HG02678 (cell line): Measurements from ENCODE around the gene HESX1.

ENCODE experiments used
- ATAC-seq: cut with Tn5 transposase; IDR thresholded peaks from one replicate; pipeline ENCODE4 v1.9.1; 2021; ENCODE audit warnings: mild to moderate bottlenecking, moderate library complexity; ENCODE audit not compliant: unreplicated experiment

Gene HESX1

DNA sequence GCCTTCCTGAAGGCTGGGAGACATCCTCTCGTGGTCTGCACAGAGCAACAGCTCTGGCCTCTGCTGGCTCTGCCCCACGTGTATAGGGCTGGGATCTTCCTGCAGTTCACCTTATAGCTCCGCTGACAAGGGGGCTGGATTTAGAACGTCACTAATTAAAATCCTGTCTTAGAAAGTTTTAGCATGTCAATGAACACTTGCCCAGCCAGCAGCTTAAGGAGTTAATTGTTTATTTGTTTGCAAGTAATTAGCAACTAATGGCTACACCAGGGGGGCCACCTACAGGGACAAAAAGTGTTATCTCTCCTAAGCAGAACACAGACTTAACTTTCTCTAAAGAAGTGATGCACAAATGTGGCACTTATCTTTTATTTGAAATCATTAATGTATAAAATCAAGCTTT is at the start of gene HESX1:
TSS of gene HESX1 (minus strand) at position 84 of the 403 bp plus-strand sequence. CDS start at position 24, 60 bp downstream.
- no peak for ATAC-seq

DNA sequence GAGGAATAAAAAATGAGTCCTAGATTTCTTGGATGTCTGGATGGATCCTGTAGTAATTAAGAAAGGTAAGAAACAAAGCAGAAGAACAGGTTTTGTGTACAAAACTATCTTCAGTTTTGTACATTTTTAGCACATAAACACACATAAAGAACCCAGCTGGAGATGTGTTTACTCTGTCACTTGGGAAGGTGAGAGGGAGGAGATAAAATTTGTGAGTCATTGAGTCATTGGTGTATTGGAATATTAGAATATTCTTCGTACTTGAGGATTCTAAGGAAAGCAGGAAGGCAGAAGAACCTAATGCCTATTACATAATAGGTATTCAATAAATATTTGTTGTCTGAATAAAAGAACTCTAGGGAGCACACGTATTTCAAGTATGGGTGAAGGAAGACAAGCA is 45.2 kb upstream of the HESX1 start:
- ATAC-seq, result no peak

DNA sequence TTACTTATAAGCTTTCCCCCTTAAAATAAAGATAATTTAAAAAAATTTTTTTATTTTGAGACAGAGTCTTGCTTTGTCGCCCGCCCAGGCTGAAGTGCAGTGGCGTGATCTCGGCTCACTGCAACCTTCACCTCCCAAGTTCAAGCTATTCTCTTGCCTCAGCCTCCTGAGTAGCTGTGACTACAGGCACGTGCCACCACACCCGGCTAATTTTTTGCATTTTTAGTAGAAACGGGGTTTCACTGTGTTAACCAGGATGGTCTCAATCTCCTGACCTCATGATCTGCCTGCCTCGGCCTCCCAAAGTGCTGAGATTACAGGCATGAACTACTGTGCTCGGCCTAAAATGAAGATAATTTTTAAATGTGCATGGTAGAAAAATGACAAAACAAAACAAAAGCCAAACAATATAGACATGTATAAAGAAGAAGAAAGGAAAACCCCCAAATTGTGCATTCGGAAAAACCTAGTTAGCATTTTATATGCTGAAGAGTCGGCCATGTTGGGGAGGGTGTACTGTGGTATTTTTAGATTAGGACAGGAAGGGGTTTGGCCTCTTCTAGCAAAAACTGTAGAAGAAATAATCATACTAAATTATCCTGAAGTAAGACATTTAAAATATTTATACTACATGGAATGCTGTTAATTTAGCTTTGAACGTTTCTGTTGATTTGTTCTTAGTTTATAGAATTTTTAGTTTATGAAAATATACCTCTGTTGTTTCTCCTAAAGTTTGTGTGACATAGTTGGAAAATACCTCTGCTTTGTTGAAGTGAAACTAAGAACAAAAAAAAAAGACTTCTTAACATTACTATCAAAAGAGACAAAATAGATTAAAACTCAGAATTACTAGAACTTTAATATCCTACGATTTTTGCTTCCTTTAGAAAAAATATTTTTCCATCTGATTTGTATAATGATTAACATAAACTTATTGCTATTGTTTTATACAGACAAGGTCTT is 35.1 kb upstream of the HESX1 start:
- peak; percentile 69 for ATAC-seq

DNA sequence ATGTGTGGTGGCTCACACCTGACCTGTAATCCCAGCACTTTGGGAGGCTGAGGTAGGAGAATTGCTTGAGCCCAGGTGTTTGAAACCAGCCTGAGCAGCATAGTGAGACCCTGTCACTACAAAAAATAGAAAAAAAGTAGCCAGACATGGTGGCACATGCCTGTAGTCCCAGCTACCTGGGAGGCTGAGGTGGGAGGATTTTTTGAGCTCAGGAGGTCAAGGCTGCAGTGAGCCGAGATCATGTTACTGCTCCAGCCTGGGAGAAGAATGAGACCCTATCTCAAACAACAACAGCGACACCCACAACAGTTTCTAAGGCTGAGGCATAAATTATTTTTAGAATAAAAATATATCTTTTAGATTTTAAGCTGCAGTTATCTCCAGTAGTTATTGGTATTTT is 34.0 kb upstream of the HESX1 start:
- ATAC-seq, result no peak

DNA sequence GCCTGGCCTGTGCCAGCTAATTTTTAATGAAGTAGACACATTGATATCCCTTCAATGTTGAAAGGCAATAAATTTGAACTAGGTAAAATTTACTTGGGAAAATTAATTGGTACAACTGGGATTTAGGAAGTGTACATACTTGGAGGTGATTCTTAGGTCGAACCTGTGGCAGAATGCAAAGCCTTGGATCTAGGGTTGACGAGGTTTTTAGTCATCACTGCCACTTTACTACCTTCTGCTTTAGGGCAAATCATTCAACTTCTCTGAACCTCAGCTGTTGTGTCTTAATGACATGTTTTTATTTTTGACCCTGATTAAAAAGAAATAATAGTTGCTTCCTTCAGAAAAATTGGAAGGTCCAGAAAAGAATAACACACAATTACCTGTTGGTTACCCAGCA is 30.2 kb upstream of the HESX1 start:
- ATAC-seq, result no peak

DNA sequence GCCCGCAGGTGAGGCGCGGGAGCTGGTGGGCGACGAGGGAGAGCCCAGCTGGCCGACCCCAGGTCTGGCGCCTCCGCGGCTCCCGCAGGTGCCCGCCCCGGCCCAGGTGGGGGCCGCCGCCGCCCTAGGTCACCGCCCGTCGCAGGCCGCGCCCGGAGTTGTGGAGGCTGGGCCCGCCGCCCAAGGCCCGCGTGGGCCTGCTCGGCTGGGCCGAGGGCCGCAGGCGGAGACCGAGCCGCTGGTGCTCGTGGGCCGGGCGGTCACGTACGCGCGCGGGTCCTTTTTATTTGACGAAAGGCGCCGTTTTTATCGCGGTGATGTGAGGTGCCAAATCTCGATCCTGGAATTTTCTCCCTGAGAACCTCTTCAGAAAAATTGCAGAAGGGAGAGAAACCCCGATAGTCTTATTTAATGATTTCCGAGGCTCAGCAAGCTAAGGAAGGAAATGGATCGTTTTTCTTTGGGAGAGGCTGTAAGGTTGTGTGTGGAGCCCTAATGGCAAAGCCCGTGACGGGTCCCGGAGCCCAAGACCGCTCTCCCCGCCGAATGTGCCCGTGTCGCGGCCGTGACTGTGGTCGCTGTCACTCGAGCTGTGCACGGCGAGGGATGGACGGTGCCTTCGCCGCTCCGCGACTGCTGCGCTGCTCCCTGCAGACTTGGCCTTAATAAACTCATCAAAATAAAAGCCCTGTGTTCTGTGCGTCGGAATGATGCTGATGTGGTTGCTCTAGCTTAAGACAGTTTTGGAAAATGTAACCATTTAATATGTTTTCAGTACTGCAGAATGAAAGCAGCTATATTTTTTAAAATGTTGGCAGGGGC is 28.4 kb upstream of the HESX1 start:
- ATAC-seq, result peak; percentile 42

DNA sequence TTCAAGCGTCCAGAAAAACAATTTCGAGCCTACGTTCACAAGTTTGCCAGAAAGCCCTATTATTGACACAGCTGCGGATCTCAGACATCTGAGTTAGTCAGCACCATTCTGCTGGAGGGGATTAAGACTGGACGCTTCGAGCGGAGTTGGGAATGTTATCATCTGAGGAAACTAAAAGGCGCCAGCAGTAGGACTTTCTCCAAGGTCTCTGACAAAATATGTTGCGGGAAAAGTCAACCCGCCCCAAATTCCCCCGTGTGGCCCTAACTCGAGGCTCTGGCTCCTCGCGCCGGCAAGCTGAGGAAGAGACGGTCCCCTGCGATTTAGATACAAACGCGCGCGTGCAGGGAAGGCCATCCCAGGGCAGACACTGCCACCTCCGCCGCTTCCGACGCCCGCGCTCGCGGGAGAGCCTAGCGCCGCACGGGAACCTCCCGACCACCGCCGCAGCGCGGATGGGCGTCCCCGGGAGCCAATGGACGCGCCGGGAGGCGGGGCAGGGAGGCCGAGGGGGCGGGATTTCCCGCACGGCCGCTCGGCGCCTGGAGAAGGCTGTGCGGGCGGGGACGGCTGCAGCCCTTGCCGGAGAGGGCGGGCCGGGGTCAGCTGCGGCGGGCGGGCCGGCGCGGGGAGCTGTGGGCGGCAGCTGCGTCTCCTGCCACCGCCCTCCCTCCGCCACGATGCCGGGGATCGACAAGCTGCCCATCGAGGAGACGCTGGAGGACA is 27.6 kb upstream of the HESX1 start, which contains the start of gene APPL1:
TSS of gene APPL1 (plus strand) at position 526 of the 726 bp plus-strand sequence. CDS start at position 681, 155 bp downstream.
- peak; percentile 92 for ATAC-seq

DNA sequence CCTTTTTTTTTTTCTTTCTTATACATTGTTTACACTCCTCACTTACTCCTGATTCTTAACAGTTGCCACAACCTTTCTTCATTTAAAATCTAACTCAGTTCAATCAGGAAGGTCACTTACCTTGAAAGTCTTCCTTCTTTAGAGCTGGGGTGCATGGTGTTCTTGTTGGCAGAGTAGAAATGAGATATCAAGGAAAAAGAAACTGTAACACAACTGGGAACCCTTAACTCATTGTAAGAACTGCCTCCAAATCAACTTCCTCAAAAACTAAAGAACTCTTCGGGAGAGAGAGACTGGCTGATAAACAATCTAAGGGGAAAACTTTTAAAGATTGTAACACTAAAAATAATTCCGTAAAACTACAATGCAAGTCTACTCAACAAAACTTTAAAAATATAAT is 26.4 kb upstream of the HESX1 start:
- no peak for ATAC-seq

DNA sequence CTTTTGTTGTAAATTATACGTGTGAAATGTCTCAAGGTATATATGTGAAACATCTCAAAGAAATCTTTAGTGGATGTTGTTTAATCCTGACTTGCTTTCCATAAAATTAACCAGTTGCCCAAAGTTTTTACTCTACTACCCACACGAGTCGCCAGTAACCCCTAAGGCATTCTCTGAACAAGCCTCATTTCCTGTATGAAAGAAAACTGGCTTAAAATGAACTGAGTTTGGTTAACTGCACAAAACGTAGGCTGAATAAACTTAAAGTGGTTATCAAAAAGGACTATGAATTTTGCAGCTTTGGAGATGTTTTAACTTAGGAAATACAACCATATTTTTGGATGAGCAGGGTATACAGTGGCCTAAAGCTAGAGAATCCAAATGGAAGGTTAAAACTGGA is 25.1 kb upstream of the HESX1 start:
- ATAC-seq, result no peak

DNA sequence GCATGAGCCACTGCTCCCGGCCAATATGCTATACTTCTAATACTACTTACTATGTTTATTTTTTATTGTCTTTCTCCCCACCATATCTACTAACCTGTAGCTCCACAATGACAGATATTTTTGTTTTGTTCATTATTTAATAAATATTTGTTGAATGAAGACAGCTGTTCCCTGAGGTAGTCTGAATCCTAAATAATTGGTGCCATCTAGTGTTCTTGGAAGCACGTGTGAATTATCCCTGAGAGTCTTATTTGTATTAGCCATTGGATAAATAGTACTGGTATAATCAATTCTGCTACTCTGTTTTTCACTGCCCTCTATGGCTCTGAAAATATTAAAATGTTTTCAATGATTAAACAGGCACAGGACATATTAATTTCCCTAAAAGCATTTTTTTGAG is 22.1 kb upstream of the HESX1 start:
- ATAC-seq, result no peak

DNA sequence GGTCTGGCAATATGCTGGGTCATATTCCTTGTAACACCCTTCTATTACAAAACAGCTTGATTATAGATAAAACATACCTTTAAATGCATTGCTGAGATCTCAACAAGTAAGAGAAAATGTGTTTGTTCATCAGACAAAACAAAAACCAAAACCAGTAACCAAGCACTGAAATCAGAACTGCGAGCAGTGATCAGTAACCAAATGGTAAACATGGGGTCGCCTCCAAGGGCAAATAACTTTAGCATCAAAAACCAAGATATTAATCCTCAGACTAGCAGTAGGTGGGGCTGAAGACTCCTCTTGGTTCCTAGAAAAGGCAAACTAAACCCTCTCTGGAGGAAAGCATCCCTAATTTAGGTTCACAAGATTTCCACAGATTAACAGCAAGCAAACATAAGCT is 6.6 kb upstream of the HESX1 start:
- no peak for ATAC-seq

DNA sequence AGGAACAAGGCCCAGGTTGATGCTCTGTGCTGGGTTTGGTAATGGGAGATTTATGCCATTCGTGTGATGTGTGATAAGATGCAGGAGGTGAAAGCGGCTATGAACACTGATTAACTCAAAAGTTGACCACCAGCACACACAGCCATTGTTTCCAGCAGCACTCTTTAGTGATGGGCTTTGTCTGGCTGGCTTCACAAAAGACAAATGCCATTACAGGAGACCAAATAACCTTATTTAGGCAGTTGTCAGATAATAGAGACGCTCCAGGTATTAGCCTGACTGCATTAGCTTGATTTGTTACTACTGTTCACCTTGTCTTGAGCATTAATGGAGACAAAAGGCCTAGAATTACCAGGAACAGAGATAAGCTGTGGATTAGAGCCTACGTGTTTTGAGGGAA is 5.1 kb downstream of the HESX1 start:
- no peak for ATAC-seq

DNA sequence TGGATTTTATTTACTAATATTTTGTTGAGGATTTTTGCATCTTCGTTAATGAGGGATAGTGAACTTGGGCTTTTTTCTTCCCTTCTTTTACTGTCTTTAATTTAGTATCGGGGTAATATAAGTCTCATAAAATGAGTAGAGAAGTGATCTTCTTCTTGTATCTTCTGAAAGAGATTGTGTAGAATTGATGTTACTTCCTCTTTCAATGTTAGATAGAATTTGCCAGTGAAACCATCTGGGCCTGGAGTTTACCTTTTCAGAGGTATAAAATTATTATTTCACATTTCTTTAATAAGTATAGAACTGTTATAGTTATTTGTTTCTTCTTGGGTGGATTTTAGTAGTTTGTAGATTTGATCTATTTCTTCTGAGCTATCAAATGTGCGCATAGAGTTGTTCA is 7.8 kb downstream of the HESX1 start:
- no peak for ATAC-seq

DNA sequence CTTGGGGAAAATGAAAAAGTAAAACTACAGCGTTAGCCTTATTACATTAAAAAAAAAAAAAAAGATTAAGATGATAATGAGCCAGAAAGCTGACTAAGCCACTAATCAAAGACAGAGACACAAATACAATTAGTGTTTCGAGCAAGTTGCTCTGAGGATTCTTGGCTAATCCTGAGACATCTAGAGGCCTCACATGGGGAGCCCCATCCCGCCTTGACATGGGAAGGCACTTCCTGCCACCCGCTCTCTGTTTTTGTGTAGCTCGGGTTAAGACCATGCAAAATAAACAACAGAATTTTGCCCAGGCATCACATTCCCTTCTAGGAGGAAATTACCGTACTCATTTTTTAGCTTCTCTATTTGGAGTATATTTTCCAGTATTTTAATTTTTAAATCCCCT is 15.3 kb downstream of the HESX1 start:
- ATAC-seq, result no peak

DNA sequence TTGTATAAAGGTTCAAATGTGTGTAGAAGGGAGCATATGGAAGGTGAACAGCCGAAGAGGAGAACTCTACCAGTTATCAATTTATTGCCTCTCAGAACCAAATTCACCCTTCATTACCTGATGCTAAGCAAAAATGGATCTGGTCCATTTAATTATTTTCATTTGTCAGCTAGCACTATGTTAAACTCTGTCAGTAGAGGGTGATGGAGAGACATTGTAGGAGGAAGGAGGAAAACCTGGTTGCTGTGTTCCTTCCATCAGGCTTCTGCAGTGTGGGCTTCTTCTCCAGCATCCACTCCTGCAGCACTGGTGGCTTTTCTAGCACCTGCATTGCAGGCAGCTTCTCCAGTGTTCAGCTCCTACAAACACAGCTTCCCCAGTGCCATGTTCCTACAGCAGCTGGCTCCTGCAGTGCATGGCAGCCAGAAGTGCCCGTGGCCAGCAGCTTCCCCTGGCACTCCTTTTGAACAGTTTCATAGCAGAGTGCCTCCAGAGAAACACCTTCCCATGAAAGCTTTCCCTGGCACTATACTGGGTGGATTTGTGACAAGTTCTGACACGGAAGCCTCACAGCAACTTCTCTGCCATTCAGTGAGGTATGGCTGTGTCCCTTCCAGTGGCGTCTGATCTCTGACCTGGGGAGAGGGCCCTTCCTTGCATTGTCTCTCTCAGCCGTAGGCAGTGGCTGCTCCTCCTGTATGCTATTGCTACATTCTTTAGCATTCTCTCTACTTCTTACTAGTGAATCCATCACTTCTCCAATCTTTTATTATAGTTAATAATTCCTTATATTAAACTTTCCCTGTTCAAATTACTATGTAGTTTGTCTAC is 20.0 kb downstream of the HESX1 start:
- ATAC-seq, result no peak

DNA sequence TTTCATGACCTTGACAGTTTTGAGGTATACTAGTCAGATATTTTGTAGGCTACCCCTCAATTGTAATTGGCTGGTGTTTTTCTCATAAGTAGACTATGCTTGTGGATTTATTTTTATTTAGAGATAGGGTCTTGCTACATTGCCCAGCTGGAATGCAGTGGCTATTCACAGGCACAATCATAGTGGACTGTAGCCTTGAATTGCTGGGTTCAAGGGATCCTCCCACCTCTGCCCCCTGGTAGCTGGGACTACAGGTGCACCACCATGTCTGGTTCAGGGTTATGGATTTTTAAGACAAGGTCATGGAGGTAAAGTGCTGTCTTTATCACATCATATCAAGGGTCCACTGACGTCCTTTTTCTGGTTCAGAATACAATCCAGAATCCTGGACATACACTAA is 23.7 kb downstream of the HESX1 start:
- ATAC-seq, result no peak

DNA sequence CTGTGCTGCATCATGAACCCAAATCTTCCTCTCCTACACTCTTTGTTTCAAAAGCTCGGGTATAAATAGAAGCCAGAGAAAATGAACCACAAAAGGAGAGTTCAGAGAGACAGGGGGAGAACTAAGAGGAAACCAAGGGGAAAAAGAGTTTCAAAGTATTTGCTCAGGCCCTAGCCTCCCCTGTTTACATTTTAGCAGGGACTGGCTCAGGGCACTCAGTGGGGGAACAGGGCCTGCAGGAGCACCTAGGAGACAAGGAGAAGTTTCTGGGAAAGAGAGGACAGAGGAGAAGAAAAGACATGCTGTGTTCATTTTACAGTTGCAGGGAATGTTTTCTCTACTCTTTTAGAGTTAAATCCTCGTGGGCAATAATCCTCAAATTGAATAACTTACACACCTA is 26.1 kb downstream of the HESX1 start:
- ATAC-seq, result no peak

DNA sequence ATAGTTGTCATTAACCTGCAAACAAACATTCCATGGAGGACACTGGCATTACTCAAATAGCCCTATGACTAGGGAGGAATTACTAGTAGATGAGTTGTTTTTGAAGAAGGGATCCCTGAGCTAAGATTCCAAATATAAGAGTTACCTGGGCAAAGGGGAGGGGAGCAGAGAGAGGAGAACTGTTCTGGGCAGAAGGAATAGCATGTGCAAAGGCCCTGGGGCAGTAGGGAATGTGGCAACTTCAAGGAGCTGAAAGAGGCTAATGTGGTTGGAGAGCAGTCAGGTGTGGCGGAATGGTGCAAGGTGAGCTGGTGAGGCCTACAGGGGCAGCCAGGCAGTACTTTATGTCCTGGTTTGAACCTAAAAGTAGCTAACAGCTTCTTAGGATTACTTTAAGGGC is 28.8 kb downstream of the HESX1 start:
- ATAC-seq, result no peak

DNA sequence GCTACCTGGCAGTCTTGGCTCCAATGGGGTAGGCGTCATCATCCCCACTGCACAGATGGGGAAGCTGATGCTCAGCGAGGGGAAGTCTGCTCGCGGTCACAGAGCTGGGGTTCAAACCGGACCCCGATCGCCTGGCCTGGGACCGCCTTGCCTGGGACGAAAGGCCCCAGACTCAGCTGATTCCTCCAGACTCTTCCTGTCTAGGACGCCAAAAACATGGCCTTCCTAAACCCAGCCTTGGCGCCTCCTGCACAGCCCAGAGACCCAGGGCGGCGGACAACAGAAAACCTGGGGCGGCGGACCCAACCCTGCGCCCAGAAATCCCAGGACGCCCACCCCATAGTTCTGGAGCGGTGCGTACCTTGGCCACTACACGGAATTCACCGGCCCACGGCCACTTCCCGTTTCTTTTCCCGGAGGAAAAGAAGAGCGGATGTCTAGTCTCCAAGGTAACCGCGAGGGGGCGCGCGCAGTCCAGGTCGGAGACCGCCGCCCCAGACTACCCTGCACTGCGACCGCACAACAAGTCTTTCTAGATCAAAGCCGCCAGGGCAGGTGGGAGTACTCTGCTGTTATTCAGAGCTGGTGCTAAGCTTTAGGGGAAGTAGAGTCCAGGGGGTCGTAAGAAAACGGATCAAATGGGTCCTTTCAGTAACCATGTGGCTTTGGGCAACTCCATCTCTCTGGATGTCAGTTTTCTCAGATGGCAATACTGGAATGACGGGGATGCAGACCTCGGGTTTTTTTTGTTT is 29.7 kb downstream of the HESX1 start:
- peak; percentile 69 for ATAC-seq

DNA sequence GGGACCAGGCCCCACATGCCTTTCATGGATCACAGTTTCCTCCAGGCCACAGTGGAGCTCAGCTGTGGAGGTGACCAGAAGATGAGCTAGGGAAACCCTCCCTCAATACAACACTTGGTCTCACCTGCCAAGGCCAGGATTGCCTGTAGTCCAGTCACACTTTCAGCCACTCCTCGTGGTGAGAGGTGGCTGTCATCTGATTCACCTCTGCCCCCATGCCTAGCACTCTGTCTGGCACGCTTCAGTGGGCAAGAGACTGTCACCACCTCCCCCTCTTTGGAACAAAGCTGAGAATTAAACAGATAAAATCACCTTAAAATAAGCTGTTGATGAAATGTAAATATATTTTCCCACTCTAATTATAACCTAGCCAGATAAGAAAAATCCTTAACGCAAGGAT is 30.7 kb downstream of the HESX1 start:
- no peak for ATAC-seq
